Brain microvascular endothelial cell (primary cell): ENCODE data around the gene IL17RE.

Source experiments
- DNase-seq: peaks from one replicate; pipeline ENCODE4 v3.0.0-alpha.2; 2020
- H3K27ac ChIP-seq: fragments of 250-450 bp; sonication (Bioruptor Pico); 2 replicates; pipeline ENCODE4 v1.5.1; 2020; ENCODE audit warnings: mild to moderate bottlenecking, moderate library complexity
- H3K27me3 ChIP-seq: fragments of 250-450 bp; sonication (Bioruptor Pico); replicated peaks from 2 replicates; pipeline ENCODE4 v1.5.1; 2020; ENCODE audit warnings: mild to moderate bottlenecking
- H3K36me3 ChIP-seq: fragments of 250-450 bp; sonication (Bioruptor Pico); replicated peaks from 2 replicates; pipeline ENCODE4 v1.5.1; 2020; ENCODE audit warnings: mild to moderate bottlenecking
- H3K4me3 ChIP-seq: 2 replicates; pipeline ENCODE4 v1.5.1; 2011; ENCODE audit warnings: low read depth, mild to moderate bottlenecking, control low read depth, low read length, moderate library complexity
- in situ Hi-C: cut with HindIII; loops from 2 replicates; pipeline ENCODE4 v1.10.0; 2017; ENCODE audit warnings: low sequenced_read_pairs, low pct_ligation_motif_present
- TF ChIP-seq, protein P1 (sequence below): IDR thresholded peaks from 2 replicates; pipeline ENCODE4 v1.5.1; 2011; ENCODE audit warnings: low read depth, mild to moderate bottlenecking, moderate library complexity, low read length, control low read depth, inconsistent platforms; ENCODE audit errors: missing control alignments

The IL17RE gene

DNA sequence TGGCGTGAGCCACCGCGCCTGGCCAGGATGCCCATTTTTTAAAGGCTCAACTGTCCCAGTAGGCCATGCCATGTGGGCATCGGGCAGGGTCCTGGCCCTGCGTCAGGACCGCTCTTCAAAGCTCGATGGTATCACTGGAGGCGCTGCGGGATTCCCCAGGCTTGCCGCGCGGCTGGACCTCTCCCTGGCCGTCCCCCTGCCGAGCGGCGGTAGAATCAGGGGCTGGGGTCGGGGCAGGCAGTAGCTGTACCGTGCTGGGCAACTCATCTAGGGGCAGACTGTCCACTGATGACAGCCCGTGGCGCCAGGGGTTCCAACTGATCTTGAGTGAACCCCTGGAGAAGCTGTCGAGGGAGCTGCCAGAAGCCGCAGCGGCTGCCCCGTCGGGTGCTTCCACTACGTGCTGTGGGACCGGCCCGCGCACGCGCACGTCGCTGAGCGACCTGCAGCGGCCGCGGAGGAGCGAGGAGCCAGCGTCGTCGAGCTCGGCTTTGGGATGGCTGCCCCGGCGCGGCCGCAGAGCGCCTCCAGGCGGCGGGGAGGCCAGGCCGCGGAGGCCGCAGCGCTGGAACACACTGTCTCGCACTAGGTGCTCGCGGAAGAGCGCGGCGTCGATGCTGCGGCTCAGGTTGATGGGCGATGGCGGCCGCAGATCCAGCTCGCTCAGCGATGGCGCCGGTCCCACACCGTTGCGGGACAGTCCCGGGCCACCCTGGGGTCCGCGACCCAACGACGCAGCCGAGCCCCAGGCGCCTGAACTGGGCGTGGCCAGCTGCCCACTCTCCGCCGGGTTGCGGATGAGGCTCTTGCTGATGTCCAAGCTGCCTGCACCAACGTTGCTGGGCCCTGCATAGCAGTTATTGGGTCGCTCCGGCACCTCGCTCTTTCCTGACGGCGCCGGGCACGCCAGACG lies 43.7 kb downstream of the IL17RE start:
- TF ChIP-seq, protein P1, sequence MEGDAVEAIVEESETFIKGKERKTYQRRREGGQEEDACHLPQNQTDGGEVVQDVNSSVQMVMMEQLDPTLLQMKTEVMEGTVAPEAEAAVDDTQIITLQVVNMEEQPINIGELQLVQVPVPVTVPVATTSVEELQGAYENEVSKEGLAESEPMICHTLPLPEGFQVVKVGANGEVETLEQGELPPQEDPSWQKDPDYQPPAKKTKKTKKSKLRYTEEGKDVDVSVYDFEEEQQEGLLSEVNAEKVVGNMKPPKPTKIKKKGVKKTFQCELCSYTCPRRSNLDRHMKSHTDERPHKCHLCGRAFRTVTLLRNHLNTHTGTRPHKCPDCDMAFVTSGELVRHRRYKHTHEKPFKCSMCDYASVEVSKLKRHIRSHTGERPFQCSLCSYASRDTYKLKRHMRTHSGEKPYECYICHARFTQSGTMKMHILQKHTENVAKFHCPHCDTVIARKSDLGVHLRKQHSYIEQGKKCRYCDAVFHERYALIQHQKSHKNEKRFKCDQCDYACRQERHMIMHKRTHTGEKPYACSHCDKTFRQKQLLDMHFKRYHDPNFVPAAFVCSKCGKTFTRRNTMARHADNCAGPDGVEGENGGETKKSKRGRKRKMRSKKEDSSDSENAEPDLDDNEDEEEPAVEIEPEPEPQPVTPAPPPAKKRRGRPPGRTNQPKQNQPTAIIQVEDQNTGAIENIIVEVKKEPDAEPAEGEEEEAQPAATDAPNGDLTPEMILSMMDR, result peak; percentile 51
- in situ Hi-C loops, result no loop called here
- Histone ChIP-seq H3K27ac (no peak overlapping the region), H3K27me3 (no peaks in the 10 kb centered on the region), H3K36me3 (peaks cover 8% of the 10 kb centered on the region), H3K4me3 (peak overlapping the region; percentile 73)
- peak; percentile 84 for DNase-seq

DNA sequence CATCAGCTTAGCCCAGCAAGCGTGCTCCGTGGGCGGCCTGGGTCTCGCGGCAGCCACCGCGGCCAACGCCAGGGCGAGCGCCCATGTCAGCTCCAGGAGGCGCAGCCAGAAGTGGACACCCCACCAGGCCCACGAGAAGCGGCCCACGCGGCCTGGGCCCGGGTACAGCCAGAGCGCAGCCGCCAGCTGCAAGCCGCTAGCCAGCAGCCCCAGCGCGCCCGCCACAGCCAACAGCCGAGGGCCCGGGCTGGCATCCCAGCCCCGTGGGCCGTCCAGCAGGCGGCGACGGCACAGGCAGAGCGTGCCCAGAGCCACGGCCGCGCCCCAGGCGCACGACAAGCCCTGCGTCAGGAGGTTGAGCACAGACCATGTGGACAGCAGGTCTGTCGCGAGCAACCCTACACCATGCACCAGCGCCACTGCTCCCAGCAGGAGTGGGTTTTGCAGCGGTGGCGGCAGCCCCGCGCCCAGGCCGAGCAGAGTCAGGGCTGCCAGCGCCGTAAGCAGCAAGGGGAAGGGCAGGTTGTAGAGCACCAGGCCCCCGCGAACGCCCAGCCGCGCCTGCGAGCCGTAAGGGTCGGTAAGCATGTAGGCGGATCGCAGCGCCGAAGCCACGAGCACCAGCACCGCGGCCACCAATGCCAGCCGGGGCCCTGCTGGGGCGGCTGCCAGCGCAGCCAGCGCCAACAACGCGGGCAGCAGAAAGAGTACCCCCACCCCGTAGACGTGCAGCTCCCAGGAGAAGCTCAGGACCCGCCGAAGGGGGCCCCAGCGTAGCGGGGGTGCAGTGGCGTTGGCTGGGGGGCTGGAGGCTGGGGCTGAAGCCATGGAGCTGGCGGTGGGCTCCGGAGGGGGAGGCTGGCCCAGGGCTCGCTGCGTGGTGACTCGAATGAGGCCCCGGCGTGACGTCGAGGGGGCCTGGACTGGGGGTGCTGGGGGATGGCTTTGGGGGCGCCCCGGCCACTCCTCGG lies 44.7 kb downstream of the IL17RE start:
- Histone ChIP-seq H3K36me3 (peaks cover 7% of the 10 kb centered on the region), H3K4me3 (peak overlapping the region; percentile 73), H3K27me3 (no peaks in the 10 kb centered on the region), H3K27ac (no peak overlapping the region)
- DNase-seq, result peak; percentile 38
- in situ Hi-C loops, result no loop called here
- TF ChIP-seq, protein P1, result peak; percentile 54

DNA sequence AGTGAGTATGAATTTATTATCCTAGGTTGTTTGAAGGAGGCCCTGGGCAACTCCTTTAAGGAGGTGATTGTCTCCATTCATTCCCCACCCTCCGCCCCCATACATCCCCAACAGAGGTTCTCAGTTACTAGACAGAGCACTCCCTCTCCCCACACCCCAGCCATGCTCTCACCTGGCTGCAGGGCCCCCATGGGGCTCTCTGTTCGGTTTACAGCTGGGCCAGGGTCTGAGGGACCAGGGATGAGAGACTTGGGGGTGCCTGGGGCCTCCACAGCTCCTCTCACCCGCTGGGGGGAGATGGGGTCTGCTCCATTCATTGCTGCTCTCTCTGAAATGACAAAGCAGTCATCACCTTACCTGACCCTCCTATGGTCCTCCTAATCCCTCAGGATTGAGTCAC lies 45.9 kb downstream of the IL17RE start:
- TF ChIP-seq, protein P1, result no peak
- Histone ChIP-seq H3K27me3 (no peaks in the 10 kb centered on the region), H3K4me3 (no peak overlapping the region), H3K27ac (no peak overlapping the region), H3K36me3 (peaks cover 3% of the 10 kb centered on the region)
- no peak for DNase-seq
- in situ Hi-C loops, result no loop called here

DNA sequence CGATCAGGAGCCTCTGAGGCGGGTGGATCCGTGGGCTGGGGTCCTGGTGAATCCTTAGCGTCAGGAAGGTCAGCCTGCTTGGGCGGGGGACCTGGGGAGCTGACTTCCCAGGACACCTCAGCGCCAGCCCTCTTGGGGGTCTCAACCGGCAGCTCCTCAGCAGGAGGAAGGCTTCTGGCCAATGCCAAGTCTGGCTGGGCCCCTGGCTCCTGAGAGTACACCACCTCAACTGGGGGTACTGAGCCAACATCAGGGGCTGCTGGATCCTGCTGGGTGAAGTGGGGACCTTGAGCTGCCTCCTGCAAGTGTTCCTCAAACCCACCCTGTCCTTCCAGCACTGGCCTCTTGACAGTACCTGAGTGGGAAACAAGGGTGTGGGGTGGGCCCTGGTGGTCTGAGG lies 46.5 kb downstream of the IL17RE start:
- H3K4me3 ChIP-seq, result no peak overlapping the region
- TF ChIP-seq, protein P1, result no peak
- in situ Hi-C loops, result no loop called here
- DNase-seq, result no peak
- peaks cover 3% of the 10 kb centered on the region for H3K36me3 ChIP-seq
- H3K27me3 ChIP-seq, result no peaks in the 10 kb centered on the region
- no peak overlapping the region for H3K27ac ChIP-seq

DNA sequence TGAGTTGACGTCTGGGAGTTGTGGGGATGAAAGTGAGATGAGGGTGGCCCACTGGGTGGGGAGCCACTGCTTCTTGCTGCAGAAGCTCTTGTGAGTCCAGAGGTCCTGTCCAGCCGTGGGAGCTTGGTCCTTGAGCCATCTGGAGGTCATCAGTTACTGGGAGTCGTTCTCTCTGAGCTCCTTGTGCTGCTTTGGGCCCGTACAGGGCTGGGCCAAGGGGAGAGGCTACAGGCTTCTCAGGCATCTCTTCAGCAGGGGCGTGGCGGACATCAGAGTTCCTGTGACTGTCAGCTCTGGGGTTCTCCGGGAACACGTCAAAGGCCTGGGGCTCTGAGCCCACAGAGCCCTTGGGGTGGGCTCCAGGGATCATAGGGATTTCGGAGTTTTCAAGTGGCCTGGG lies 47.0 kb downstream of the IL17RE start:
- no peak overlapping the region for H3K27ac ChIP-seq
- no peaks in the 10 kb centered on the region for H3K27me3 ChIP-seq
- TF ChIP-seq, protein P1, result no peak
- DNase-seq, result no peak
- peaks cover 3% of the 10 kb centered on the region for H3K36me3 ChIP-seq
- in situ Hi-C loops, result no loop called here
- H3K4me3 ChIP-seq, result no peak overlapping the region
